HEK293T (cell line): ENCODE results near the gene USP1.

Experiments used
- CTCF ChIA-PET: fragments of 350-600 bp; formaldehyde crosslinking; extraction: SDS; loops from one replicate; lab custom pipeline; 2021; ENCODE audit warnings: antibody characterized with exemption, inconsistent platforms; lab: Yijun Ruan, JAX
- POLR2A ChIA-PET: fragments of 350-600 bp; formaldehyde crosslinking; extraction: SDS; loops from one replicate; lab custom pipeline; 2020; ENCODE audit warnings: antibody characterized with exemption, inconsistent platforms; lab: Yijun Ruan, JAX
- DNase-seq: peaks from one replicate; pipeline ENCODE4 v3.0.0; 2012; ENCODE audit warnings: mixed read lengths; ENCODE audit errors: extremely low spot score
- ARNT ChIP-seq: fragments of 450-650 bp; IDR thresholded peaks from 2 replicates; pipeline ENCODE4 v1.6.1; 2017; ENCODE audit warnings: mild to moderate bottlenecking
- BHLHE40 ChIP-seq: fragments of 450-650 bp; IDR thresholded peaks from 2 replicates; pipeline ENCODE4 v1.6.1; 2016; ENCODE audit warnings: mild to moderate bottlenecking, moderate library complexity, borderline replicate concordance
- CTBP1 ChIP-seq: fragments of 450-650 bp; IDR thresholded peaks from 2 replicates; pipeline ENCODE4 v1.6.1; 2016; ENCODE audit warnings: borderline replicate concordance
- ELF4 ChIP-seq: fragments of 450-650 bp; IDR thresholded peaks from 2 replicates; pipeline ENCODE4 v1.6.1; 2017; ENCODE audit warnings: antibody characterized with exemption
- FOXA1 ChIP-seq: fragments of 450-650 bp; IDR thresholded peaks from 2 replicates; pipeline ENCODE4 v1.6.1; 2016; ENCODE audit warnings: mild to moderate bottlenecking
- FOXK2 ChIP-seq: fragments of 450-650 bp; IDR thresholded peaks from 2 replicates; pipeline ENCODE4 v1.6.1; 2016; ENCODE audit warnings: mild to moderate bottlenecking
- FOXM1 ChIP-seq: fragments of 450-650 bp; IDR thresholded peaks from 2 replicates; pipeline ENCODE4 v1.6.1; 2017; ENCODE audit warnings: mild to moderate bottlenecking, borderline replicate concordance
- HDGF ChIP-seq: fragments of 450-650 bp; IDR thresholded peaks from 2 replicates; pipeline ENCODE4 v1.6.1; 2017; ENCODE audit warnings: antibody characterized with exemption, borderline replicate concordance
- L3MBTL2 ChIP-seq: fragments of 450-650 bp; conservative IDR thresholded peaks from 2 replicates; pipeline ENCODE4 v1.6.1; 2016; ENCODE audit warnings: mild to moderate bottlenecking
- LEF1 ChIP-seq: fragments of 450-650 bp; IDR thresholded peaks from 2 replicates; pipeline ENCODE4 v1.6.1; 2017; ENCODE audit warnings: mild to moderate bottlenecking, borderline replicate concordance
- NFRKB ChIP-seq: fragments of 450-650 bp; IDR thresholded peaks from 2 replicates; pipeline ENCODE4 v1.6.1; 2016; ENCODE audit warnings: mild to moderate bottlenecking, moderate library complexity
- PKNOX1 ChIP-seq: fragments of 450-650 bp; IDR thresholded peaks from 2 replicates; pipeline ENCODE4 v1.6.1; 2016
- SP1 ChIP-seq: fragments of 450-650 bp; IDR thresholded peaks from 2 replicates; pipeline ENCODE4 v1.6.1; 2017
- SUZ12 ChIP-seq: fragments of 450-650 bp; IDR thresholded peaks from 2 replicates; pipeline ENCODE4 v1.6.1; 2016; ENCODE audit warnings: mild to moderate bottlenecking
- TARDBP ChIP-seq: fragments of 450-650 bp; IDR thresholded peaks from 2 replicates; pipeline ENCODE4 v1.6.1; 2016
- ZNF384 ChIP-seq: fragments of 450-650 bp; IDR thresholded peaks from 2 replicates; pipeline ENCODE4 v1.6.1; 2016

Gene USP1

GRCh38 chr1:62492521-62492920 lies 55.7 kb downstream of the USP1 start:
- no peak for DNase-seq
- ChIA-PET CTCF (no interaction called here), POLR2A (no interaction called here)
- TF ChIP-seq ZNF384: no peak
- no peak for TF ChIP-seq SP1
- no peak for TF ChIP-seq HDGF
- TF ChIP-seq L3MBTL2: no peak
- no peak for TF ChIP-seq PKNOX1
- TF ChIP-seq BHLHE40: no peak

- DNase-seq: no peak
- ChIA-PET POLR2A (no interaction called here), CTCF (interaction anchor here (0.6 kb wide), 1 partner anchor 10 kb away, joined by 3 read pairs; no protein-coding TSS in a partner anchor)
- TF ChIP-seq TARDBP: no peak
- TF ChIP-seq SP1: no peak
- TF ChIP-seq FOXM1: no peak
- TF ChIP-seq LEF1: no peak
- TF ChIP-seq SUZ12: no peak
- no peak for TF ChIP-seq FOXA1
- no peak for TF ChIP-seq PKNOX1
- no peak for TF ChIP-seq HDGF
- TF ChIP-seq CTBP1: no peak
- no peak for TF ChIP-seq ARNT
- no peak for TF ChIP-seq NFRKB
- no peak for TF ChIP-seq ZNF384
- TF ChIP-seq ELF4: no peak
- no peak for TF ChIP-seq L3MBTL2
- TF ChIP-seq FOXK2: no peak
- no peak for TF ChIP-seq BHLHE40
These were observed 56.8 kb downstream of the USP1 start for GRCh38 chr1:62493656-62494055.

GRCh38 chr1:62494137-62494536 lies 57.3 kb downstream of the USP1 start:
- TF ChIP-seq FOXA1 (no peak), SUZ12 (no peak), LEF1 (no peak), TARDBP (no peak), ARNT (no peak), FOXK2 (no peak), CTBP1 (no peak), FOXM1 (no peak), NFRKB (no peak), PKNOX1 (no peak), BHLHE40 (no peak), ZNF384 (no peak), HDGF (no peak), L3MBTL2 (no peak), SP1 (no peak), ELF4 (no peak)
- CTCF ChIA-PET: interaction anchor here (0.6 kb wide), 1 partner anchor 10 kb away, joined by 3 read pairs; no protein-coding TSS in a partner anchor
- POLR2A ChIA-PET: no interaction called here
- no peak for DNase-seq

GRCh38 chr1:62500210-62500609 lies 63.4 kb downstream of the USP1 start:
- CTCF ChIA-PET: no interaction called here
- DNase-seq: no peak
- TF ChIP-seq FOXK2 (no peak), SUZ12 (no peak), TARDBP (no peak), BHLHE40 (no peak), CTBP1 (no peak), PKNOX1 (no peak), SP1 (no peak), HDGF (no peak), LEF1 (no peak), ZNF384 (no peak), ARNT (no peak), FOXA1 (no peak), L3MBTL2 (no peak), ELF4 (no peak), FOXM1 (no peak), NFRKB (no peak)
- POLR2A ChIA-PET: no interaction called here
